Stimulated activated CD4-positive, alpha-beta T cell treated with anti-CD3 and anti-CD28 coated beads, TNF-alpha, amount 100 ng/mL, for 24 hours (primary cell): ENCODE data around the gene ADPRHL1.

Experiments
- DNase-seq, 3 experiments: peaks; one replicate each; pipeline ENCODE4 v3.0.0-alpha.2; 2020; ENCODE audit warnings: low read depth in 3 of 3

The ADPRHL1 gene

GRCh38 chr13:113432506-113433270 lies 20.6 kb downstream of the ADPRHL1 start:
- DNase-seq, result no peak

DNA sequence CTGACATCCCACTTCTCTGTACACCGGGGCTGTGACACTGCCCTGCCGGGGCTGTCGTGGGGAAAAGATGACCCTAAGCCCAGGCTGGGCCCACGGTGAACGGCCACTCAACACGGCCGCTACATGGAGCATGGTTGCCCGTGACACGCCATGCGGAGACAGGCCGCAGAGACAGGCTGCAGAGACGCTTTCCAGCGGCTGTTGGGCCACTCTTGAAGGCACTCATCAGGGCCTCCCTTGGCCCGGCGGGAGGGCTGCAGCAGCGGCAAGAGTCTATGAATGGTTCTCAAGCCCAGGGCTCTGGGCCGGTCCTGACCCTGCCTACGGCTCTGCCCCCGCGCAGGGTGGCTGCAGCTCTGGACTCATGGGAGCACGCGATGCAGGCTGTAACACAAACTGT lies 22.1 kb downstream of the ADPRHL1 start:
- DNase-seq, result no peak

GRCh38 chr13:113430378-113431110 lies 22.7 kb downstream of the ADPRHL1 start:
- DNase-seq, result no peak

GRCh38 chr13:113429608-113429985 lies 23.7 kb downstream of the ADPRHL1 start:
- no peak for DNase-seq

DNA sequence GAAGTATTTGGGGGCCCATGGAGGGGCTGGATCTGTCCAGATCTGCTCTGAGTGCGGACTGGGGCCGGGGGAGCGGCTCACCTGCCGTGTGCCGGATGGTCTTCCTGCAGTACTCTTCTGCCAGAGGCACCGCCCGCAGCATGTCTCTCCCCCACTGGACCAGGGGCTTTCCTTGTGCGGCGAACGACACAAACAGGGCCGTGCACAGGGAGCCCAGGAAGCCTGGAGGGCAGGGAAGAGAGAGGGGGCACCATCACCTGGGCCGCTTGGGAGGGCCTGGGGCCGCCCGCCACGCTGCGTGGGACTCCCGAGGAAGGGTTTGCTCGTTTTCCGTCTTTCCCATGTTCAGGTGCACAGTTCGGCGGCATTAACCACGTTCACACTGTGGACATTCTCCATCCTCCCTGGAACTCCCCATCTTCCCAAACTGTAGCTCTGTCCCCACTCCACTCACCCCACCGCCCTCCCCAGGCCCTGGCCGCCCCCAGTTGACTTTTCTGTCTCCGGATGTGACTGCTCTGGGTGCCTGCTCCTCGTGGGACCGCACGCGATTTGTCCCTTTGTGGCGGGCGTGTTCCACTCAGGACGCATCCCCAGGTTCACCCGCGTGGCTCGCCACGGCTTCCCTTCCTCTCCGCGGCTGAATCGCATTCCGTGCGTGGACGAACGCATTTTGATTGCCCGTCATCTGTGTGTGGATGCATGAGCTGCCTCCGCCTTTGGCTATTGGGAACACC lies 24.2 kb downstream of the ADPRHL1 start:
- no peak for DNase-seq

GRCh38 chr13:113428469-113428865 lies 24.8 kb downstream of the ADPRHL1 start:
- no peak for DNase-seq

- no peak for DNase-seq
These were observed 25.5 kb downstream of the ADPRHL1 start for GRCh38 chr13:113427562-113428468.

DNA sequence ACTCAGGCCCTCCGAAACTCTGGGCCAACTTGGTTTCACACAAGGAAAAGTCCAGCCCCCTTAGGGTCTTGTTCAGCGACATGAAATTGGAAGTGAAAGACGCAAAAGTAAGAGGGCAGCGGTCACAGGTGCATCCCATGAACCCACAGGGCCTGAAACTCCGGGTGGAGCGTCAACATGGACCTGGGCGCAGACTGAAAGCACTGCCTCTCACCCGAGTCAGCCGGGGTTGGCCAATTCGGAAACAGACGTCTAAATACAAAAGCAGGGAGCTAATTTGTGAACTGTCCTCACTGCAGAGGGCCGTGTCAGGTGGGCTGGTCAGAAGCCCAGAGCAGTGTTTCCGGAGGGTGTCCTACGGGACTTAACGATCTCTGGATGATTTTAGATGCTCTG lies 26.7 kb downstream of the ADPRHL1 start:
- no peak for DNase-seq

GRCh38 chr13:113425941-113426590 lies 27.2 kb downstream of the ADPRHL1 start:
- DNase-seq, result no peak

DNA sequence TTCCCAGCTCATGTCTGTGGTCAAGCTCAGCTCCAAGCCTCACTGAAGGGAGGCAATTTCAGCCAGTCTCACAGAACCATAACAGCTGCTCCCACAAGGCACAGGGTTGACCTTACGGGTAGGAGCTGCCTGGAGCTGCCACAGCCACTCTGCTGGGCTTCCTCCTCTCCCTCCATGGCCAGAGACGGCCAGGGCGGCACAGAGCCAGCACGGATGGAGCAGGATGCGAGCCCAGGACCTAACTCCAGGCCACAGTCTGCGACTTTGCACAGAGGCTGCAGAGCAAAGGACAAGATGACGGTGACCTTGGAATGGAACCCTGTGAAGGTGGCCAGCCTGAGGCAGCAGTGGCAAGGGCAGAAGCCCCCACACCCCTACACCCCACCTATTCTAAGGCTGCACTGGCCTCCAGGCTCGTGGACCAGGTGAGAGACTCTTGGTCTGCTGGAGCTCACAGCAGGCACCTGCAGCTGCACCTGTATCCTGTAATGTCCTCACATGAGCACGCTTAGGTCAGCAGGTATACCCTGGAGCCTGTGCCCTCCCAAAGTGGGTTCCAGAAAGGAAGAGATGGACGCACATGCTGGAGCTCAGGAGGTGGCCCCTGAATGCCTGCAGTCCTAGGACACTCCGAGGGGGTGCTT lies 29.6 kb downstream of the ADPRHL1 start:
- DNase-seq, result no peak

- DNase-seq, result no peak
These were observed 30.3 kb downstream of the ADPRHL1 start for GRCh38 chr13:113422807-113423519.

- DNase-seq, result no peak
These were observed 31.5 kb downstream of the ADPRHL1 start for GRCh38 chr13:113421673-113422270.

GRCh38 chr13:113420833-113421600 lies 32.3 kb downstream of the ADPRHL1 start:
- DNase-seq, result no peak

DNA sequence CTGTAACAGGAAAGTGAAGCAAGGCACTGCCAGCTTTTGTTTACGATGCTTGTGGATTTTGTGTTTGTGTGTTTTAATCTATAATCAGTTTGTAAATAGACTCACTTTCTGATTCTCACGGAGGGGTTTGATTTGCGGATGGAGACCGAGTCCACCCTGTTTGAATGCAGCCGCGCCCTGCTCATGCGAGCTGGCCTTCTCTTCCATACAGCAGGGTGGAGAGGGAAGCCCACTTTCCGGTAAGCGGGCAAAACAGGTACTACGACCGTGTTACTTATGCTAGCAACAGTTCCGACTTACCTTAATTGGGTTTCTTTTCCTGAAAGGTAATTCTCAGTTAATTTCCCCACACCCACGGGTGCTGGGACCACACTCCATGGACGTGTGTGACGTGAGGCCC lies 33.1 kb downstream of the ADPRHL1 start:
- DNase-seq, result no peak

DNA sequence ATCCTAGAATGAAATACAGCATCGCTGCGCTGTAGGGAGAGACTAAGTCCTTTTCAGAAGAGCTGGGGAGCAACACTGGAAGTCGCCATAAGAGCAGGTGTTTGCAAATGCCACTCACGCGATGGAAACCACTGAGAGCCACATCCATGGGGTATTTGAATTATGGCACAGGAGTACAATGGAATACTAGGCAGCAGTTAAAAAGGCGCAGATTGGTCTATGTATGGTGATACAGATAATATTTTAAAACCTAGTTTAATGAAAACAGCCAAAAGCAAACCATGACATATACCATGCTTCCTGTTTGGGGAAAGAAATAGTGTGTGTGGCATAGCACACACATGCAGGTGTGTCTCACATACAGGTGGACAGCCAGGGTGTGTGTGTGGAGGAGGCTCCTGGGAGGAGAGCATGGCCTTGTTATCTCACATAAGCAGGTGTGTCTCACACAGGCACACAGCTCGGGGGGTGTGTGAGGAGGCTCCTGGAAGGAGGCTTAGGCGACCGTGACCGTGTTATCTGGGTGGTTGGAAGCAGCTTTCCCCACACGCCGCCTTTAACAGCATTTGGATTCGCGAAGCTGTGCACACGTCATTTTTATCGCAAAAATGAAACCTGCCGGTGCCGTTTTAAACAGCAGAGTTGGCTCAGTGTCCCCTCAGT lies 33.6 kb downstream of the ADPRHL1 start:
- DNase-seq, result no peak

- DNase-seq, result no peak
These were observed 34.6 kb downstream of the ADPRHL1 start for GRCh38 chr13:113418722-113419049.

DNA sequence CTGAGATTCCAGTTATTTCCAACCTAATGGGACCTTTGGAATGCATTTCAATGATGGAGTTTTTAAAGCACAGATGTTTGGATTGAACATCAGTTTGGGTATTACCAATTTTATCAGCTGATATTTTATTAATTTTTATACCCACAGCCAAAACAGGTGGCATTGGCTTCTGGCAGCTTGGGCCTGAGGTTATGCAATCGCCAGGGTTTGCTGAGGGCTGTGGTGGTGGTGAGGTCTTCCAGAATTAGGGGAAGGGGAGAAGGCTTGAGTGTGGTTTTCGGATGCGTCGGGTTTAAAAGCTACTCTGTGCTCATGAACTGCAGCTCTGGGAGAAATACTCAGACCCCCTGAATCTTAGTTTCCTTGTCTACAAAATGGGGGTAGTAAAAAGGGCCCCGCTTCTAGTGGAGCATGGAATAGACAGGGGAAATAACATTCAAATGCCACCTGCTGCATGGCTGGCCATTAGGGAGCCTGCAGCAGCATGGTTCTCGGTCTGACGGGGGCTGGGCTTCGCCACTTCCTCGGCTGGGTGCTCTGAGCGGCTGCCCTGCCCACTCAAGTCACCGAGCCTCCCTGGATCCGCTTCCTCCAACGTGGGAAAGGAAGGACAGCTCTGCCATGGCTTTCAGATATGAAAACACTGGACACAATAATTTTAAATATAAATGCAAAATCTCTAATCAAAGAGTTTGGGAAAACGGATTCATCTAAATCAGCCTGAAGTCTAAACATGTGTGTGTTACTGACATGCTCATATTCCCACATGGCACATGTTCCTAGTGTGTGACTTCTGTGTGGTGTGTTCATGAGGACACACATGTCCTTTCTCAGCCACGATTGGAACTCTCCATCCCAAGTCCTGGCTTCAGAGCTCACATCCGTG lies 35.2 kb downstream of the ADPRHL1 start:
- no peak for DNase-seq
